Fibroblast of gingiva (primary cell): ENCODE measurements around the gene MICAL3.
"Not testable (repeated sequence)": the region's sequence is repeated elsewhere in the genome, so short reads cannot be mapped to it uniquely, and the experiment has no call there.

Experiments used
- DNase-seq: peaks from one replicate; pipeline ENCODE4 v3.0.0-alpha.2; 2011; ENCODE audit warnings: low read depth

The MICAL3 gene

GRCh38 chr22:18024276-18024939 lies at the start of gene MICAL3:
Gene MICAL3, minus strand, starts transcription at chr22:18024561. Its CDS starts 117,749 bp downstream, at chr22:17906812.
- DNase-seq: peak; percentile 61

DNA sequence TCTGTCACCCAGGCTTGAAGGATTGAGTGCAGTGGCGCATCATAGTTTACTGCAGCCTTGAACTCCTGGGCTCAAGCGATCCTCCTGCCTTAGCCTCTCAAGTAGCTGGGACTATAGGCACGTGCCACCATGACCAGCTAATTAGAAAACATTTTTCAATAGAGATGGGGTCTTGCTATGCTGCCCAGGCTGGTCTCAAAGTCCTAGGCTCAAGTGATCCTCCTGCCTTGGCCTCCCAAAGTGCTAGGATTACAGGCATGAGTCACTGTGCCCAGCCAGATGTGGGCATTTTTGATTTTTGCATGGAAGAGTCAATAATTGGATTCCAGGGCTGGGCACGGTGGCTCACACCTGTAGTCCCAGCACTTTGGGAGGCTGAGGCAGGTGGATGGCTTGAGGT lies 49.6 kb upstream of the MICAL3 start:
- not testable (repeated sequence) for DNase-seq

DNA sequence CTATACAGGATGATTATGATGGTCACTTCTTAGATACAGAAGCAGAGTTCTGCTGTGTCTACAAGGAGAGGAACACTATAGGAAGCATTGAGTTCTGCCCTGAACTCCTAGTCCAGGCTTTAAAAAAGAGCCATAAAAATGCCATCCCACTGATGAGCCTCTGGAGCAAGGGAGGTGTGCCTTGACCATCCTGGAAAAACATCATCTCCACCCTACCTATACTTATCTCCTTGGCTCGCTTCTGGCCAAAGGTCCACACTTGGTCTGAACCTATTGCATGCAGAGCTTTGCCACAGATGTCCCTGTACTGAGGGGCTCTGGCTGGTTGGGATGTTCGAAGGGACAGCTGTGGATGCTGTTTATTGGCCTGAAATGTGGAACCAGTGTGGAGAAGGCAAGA lies 49.1 kb upstream of the MICAL3 start:
- no peak for DNase-seq

DNA sequence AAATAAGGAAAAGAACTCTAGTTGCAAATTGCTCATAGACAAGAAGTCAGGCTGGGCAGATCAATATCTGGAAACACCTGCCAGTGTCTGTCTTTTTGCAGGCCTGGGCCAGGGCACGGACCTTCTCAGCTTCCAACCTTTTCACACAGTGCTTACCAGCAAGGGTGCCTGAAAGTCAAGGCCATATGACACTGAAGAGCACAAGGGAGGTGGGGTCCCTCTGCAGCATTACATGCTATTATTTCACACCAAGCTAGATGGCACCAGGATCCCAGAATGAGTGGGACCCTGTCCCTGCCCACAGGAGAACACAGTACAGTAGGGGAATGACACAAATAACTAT lies 47.6 kb upstream of the MICAL3 start:
- no peak for DNase-seq

DNA sequence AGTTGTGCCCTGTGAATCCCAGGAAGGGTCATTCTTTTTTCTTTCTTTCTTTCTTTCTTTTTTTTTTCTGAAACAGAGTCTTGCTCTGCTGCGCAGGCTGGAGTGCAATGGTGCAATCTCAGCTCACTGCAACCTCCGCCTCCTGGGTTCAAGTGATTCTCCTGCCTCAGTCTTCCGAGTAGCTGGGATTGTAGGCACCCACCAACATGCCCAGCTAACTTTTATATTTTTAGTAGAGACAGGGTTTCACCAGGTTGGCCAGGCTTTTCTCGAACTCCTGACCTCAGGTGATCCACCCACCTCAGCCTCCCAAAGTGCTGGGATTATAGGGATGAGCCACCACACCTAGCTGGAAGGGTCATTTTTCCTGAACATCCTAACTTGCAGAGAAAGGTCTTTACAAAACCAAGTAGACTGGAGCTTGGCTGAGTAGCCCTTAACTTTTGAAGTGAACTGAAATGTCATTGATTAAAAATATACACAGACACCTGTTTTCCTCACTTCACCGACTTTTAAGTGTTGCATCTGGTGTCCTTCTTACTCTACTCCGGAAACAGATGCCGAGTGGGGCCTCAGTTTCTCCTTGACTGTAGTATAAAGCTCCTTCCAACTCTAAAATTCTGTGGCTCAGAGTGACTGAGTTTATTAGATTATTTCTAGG lies 47.1 kb upstream of the MICAL3 start:
- not testable (repeated sequence) for DNase-seq

- DNase-seq: no peak
Observed at GRCh38 chr22:18070556-18071306, 46.4 kb upstream of the MICAL3 start.

GRCh38 chr22:18070041-18070440 lies 45.7 kb upstream of the MICAL3 start:
- DNase-seq: no peak

- no peak for DNase-seq
Observed at GRCh38 chr22:18069041-18069440, 44.7 kb upstream of the MICAL3 start.

GRCh38 chr22:18068381-18068988 lies 44.1 kb upstream of the MICAL3 start:
- DNase-seq: peak; percentile 45

DNA sequence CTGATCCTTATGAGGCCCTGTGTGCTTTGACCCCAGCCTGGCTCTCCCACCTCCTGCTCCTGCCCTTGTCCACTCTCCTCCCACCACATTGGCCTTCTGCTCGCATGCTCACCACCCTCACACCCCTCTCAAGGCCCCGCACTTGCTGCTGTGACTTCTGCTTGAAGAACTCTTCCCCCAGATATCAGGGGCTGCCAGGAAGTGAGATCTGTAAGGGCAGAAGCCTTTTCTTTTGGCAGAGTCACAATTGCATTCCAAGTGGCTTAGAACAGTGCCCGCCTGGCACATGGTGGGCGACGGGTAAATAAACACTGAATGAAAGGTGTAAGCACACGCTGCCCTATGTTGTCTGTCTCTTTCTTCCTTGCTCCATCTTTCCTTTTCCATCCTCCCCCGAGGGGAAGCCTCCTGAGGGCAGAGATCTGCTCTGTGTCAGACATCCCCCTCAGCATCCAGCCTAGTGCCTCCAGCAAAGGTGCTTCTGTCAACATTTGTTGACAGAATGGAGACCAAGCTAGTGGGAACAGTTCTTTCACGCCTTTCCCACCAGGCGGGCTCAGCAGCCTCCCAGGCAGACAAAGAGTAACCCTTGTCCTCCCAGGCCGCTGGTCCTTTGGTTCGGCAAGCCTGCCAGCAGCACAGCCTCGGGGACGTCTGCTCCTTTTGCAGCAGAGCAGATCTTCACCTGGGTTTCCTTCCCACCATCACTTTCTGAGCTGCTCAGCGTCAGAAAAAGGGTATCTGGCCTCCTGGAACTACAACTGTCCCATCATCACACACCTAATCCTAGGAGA lies 43.4 kb upstream of the MICAL3 start:
- peak; percentile 8 for DNase-seq

- no peak for DNase-seq
Observed at GRCh38 chr22:18067121-18067520, 42.8 kb upstream of the MICAL3 start.

- DNase-seq: no peak
Observed at GRCh38 chr22:18066181-18066859, 42.0 kb upstream of the MICAL3 start.

DNA sequence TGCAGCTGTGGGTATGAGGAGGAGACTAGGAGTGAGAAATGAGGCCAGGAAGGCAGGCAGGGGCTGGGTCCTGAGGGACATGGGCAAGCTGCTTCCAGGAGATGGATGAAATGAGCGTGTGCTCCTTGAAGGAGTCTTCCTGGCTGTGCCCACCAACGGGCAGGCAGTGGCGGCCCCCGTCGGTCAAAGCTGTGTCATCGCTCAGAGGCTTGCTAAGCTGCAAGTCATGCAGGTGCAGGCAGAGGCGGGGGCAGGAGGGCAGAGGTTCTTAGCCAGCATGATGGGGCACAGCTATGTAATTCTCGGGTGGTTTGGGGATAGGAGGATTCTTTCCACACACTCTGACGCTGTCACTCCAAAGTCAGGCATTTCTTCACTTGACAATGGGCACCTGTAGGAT lies 40.9 kb upstream of the MICAL3 start:
- DNase-seq: no peak

GRCh38 chr22:18064636-18065035 lies 40.3 kb upstream of the MICAL3 start:
- no peak for DNase-seq

DNA sequence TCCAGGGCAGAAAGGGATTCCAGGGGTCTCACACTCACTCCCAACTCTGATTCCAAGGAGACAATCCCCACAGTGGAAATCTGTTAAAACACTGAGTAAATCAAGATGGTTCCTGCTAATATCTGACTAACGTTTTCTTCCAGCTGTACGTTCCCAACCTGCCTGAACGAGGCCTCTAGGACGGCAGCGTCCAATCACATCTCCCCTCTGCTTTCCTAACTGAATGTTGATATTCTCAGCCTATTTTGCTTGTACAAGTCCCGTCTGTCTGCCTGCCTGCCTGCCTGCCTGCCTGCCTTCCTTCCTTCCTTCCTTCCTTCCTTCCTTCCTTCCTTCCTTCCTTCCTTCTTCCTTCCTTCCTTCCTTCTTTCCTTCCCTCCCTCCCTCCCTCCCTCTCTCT lies 39.4 kb upstream of the MICAL3 start:
- not testable (repeated sequence) for DNase-seq

GRCh38 chr22:18063306-18063705 lies 38.9 kb upstream of the MICAL3 start:
- DNase-seq: no peak

- no peak for DNase-seq
Observed at GRCh38 chr22:18062421-18062820, 38.1 kb upstream of the MICAL3 start.

GRCh38 chr22:18060646-18061620 lies 36.6 kb upstream of the MICAL3 start:
- DNase-seq: no peak

- DNase-seq: no peak
Observed at GRCh38 chr22:18059991-18060390, 35.6 kb upstream of the MICAL3 start.

DNA sequence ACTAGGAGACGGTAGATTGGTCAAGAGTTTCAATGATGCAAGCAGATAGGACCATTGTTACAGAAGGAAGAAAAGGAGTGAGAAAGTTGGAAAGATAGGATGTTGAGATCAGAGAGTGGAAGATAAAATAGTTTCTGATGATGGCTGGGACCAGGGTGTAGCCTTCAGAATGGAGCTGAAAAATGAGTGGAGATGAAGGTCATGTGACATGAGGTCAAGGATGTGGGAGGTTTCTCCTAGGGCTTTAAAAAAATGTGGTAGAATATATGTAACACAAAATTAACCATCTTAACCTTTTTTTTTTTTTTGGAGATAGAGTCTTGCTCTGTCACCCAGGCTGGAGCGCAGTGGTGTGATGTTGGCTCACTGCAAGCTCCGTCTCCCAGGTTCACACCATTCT lies 35.1 kb upstream of the MICAL3 start:
- no peak for DNase-seq
